NCI-H2171 (cell line): ENCODE data around the gene PRCD.

ENCODE experiments used
- DNase-seq: peaks from one replicate; lab custom pipeline; 2025; lab: John Stamatoyannopoulos, UW

PRCD gene

DNA sequence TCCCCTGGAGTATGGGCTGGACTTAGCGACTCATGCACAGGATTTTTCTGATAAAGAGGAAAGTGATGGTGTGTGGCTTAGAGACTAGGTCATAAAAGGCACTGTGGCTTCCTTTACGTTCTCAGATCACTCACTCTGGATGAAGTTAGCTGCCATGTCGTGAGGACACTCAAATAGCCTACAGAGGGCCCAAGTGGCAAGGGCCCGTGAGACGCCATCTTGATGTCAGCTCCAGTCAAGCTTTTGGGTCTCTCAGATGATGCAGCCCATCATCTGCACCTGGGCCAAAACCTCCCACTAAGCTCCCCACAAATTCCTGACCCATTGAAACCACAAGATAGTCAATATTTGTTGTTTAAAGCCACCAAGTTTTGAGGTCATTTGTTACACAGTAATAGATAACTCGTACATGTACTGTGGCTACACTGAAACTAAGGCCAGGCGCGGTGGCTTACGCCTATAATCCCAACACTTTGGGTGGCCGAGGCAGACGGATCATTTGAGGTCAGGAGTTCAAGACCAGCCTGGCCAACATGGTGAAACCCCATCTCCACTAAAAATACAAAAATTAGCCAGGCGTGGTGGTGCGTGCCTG, 31.1 kb downstream of the PRCD start:
- DNase-seq, result no peak

DNA sequence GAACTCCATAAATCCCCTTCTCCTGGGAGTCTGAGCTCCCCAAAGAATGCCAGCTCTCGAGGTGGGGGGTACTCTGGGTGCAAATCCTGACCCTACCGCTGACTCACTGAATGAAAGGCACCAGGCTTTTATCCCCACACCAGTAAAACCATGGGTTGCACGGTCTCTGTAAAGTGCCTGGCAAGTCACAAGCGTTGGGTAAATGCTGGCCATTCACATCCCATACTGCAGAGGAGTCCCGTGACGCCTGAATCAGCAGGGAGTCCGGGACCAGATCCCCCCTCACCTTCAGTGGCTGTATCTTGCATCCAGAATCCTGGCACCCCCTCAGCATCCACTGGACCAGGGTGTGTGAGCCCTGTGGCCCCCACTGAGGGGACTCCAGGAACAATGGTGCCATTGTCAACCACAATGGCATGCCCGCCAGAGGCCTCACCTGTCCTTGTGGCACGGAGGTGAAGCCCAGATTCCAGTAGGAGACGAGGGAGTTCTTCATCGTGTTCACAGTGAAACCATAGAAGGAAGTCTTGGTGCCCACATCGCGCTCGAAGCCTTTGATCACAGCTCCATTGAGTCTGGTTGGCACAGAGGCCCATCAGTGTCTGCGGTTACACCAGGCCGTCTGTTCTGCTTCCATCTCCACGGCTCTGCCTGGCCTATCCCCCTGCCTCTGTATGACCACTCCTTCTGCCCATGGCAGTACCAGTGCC, 32.5 kb downstream of the PRCD start:
- no peak for DNase-seq

DNA sequence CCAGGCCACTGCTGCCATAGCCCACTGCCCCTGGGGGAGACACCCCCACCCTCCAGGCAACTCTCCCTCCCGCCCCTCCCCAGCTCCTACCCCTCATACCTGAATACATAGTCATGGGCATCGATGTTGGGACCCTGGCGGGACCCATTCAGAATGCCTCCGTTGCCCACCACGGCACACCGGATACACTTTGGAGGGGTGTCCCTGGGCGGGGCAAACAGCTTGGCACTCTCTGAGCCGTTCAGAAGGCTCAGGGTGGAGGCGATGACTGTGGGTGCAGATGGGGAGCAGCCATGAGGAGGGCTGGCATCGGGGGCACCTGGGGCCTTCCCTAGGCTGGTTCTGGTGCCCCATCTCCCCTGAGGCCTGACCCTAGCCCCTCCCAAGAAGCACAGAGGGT, 33.3 kb downstream of the PRCD start:
- DNase-seq, result no peak

DNA sequence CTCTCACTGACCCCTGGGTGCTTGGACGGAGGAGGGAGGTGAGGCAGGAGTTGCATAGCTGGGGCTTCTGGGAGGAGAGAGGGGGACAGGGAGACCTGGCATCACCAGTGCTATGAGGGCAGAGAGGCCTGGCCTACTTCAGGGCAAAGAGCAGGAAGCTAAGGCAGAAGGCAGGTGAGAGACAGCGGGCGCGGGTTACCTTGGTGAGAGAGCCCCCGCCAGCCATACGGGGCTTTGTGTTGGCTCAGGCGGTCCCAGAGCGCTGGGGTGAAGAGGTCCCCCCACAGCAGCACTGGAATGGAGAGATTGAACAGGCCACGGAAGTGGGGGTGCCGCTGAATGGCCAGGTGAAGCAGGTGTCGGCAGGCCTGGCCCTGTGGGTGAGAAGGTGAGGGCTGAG, 34.3 kb downstream of the PRCD start:
- no peak for DNase-seq

DNA sequence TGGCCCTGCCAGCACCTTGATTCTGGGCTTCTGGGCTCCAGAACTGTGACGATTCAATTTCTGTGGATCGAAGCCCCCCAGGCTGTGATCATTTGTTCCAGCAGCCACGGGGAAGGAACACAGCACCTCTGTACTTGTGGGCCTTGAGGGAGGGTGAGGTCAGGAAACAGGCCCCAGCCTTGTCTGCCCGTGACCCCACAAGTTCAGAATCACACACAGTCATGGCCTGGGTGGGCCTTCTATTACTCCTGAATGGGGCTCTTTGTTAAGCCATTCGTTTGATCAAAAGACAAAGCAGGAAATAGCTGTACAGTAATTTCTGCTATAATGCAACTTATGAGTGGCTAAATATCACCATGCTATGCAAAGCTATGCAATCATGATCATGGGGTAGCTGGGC, 35.7 kb downstream of the PRCD start:
- DNase-seq, result no peak

DNA sequence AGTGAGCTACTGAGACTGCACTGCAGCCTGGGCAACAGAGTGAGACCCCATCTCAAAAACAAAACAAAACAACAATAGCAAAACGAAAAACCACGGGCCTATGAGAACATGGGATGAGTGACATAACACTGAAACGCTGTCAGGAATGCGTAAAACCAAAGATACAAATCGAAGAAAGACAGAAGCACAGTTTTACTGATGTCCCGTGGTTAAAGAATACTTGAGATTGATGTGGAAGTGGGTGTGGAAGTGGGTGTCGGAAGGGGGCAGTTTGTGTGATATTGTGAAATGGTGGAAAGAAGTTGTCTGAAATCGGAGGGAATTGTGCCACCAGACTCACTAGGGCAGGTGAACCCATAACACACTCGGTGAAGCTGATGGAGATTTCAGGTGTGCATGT, 36.3 kb downstream of the PRCD start:
- DNase-seq, result no peak

DNA sequence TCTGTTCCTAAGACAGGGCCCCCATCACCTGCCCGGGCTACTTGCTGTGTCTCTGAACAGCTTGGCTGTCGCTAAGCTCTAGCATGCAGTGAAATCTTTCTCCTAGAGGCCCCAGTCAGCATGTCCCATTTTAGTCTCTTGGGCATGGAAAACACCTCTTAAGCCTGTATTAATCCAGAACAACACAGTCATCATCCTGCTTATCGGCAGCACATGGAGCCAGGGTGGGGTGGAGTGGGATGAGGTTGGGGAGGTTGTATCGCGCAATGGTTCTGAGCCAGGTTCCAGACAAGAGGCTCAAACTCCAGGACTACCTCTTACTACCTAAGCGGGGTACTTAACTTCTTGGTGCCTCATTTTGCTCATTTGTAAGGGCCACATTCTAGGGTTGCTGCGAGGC, 38.0 kb downstream of the PRCD start:
- no peak for DNase-seq

DNA sequence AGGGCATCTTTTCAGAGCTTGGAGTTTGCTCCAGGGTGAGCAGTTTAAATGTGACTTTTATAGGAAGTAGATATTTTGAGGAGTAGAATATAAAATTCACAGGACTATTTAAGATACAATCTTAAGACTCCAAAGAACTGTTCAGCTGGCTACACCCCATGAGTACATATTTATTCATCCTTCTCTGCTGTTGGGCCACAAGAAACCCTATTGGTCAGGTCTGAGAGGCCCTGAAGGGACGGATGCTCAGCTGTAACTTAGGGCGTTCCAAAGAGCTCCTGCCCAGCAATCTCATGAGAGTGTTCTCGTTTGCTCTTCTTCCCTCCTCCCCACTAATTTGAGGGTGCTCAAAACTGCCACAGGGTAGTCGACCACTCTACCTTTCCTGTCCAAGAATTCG, 38.5 kb downstream of the PRCD start:
- DNase-seq, result no peak

DNA sequence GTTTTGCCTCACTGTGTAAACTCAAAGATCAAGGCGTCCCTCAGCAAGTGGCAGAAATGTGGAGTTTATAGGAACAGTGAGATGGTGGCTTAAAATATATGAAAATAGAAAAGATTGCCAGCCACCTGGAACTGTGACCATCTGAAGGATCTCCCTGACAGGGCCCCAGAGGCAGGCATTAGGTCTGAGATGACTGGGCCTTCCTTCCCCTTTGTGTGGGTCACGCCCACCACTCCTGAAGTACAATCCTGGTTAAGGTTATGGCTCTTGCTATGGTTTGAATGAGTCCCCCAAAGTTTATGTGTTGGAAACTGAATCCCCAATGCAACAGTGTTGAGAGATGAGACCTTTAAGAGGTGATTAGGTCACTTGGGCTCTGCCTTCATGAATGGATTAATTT, 39.4 kb downstream of the PRCD start:
- no peak for DNase-seq

DNA sequence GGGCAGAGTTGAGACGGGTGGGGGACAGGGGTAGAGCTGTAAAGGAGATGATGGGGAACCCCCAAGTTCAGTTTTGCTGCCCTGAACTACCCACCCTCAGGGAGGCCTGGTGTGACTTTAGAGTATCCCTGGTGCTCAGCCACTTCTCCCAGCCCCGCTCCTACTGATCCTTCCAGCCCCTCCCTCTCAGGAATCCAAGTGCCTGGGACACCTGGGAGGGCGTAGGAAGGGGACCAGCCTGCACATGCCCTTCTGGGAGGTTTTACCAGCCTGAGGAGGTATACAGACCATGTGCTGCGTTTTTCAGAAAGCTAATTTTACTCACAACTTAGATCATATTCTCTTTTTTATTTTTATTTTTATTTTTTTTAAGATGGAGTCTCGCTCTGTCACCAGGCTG, 41.7 kb downstream of the PRCD start:
- DNase-seq, result peak; percentile 63

DNA sequence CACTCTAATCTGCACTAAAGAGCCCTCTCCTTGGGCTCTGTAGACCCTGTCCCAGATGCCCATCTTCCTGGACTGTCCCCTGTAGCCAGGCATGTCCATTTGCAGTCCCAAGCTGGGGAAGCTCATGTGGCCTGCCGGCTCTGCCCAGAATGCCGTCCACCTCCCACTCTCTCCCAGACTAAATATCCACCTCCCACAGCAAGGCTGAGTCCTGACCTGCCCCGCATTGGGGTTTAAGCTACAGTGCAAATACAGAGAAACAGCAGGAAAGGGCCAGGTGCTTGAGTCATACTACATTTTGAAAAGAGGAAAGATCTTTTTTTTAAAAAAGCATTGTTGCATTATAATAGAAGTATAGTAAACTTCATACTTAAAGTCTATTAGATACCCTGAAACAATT, 42.8 kb downstream of the PRCD start:
- DNase-seq, result no peak

DNA sequence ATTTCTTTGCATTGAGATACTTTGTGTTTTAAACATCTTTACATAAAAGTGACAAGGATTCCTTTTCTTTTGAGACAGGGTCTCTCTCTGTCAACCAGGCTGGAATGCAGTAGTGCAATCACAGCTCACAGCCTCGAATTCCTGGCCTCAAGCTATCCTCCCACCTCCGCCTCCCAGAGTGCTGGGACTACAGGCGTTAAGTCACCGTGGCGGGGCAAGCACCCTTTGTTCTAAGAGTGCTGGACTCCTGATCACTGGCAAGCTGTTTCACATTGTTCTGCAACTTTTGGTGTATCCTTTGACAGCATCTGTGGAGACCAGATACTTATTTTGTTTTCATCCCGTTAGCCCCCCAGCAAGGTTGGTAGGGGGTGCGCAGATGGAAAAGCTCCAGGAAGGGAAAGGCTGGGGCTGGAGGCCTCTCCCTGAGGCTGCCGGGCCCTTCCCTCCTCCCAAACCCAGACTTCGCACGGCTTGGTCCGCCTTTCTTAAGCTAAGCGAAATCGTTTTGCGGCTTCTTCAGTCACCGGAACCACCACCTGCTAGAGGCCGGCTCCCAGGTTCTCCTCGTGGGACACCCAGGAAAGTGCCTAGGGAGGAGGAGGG, 44.7 kb downstream of the PRCD start:
- DNase-seq, result no peak

DNA sequence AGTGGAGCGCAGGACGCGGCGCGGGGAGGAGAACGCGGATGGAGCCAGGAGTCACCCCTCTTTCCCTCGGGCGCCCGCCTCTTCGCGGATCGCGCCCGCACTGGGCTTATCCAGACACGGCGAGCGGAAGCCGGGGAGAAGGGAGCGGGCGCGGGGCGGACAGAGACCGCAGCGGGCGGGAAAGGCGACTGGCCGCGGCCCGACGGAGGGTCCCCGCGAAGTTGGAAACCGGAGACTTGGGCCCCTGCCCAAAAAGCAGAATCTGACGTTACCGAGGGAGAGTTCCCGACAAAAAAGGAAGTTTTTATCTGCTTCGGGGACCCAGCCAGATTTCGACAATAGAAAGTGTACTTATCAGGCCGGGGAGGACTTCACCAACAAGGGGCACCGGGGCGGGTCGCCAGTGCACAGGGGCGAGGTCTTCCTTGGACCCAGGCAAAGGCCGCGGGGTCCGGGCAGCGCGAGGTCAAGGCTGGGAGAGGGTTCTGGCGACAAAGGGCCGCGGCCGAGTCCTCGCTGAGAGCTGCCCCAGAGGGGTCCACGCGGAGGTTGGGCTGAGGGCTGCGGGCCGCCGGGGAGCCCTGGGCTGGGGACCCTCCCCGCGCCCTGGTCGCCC, 45.3 kb downstream of the PRCD start:
- DNase-seq, result peak; percentile 54

DNA sequence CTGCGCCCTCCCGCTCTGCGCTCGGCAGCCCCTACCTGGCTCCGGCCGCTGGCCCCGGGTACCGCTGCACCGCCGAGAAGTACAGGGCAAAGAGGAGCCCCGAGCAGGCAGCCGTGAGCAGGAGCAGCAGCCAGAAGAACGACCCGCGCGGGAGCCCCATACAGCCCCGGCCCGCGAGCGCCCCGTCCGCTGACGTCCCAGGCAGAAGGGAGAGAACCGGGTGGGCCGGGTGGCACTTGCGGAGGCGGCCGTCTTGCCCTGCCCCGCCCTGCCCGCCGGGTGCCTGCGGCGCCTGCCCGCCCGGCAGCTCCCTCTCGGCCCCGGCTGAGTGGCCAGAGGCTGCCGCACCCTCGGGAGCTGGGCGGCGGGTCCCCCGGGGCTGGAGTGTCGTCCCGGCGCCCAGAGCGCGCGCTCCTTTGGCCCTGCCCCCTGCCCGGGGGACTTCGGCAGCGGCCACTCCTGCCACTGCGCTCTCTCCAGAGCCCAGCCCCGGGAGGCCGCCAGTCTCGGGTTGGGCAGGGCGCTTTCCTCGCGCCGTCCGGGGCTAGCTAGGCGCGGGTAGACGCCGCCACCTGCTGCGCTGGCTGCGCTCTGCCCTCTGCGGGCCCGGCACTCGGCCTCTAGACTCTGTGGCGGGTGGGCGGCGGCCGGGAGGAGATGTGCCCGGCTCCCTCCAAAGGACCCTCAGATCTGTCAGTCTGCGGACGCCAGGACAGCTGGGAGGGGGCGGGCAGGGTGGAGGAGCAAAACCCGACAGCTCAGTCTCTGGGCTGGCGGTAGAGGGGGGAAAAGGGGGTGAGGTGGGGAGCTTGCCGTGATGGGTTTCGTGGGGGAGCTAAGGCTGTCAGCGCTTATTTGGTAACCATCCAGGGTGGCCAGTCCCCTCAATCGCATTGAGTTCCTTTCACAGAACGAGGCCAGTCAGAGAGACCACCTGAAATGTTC, 46.1 kb downstream of the PRCD start, which contains the start of gene ST6GALNAC2:
ST6GALNAC2 (minus strand) TSS at position 212 of the 945 bp plus-strand sequence; CDS start at position 160, 52 bp downstream.
- no peak for DNase-seq

DNA sequence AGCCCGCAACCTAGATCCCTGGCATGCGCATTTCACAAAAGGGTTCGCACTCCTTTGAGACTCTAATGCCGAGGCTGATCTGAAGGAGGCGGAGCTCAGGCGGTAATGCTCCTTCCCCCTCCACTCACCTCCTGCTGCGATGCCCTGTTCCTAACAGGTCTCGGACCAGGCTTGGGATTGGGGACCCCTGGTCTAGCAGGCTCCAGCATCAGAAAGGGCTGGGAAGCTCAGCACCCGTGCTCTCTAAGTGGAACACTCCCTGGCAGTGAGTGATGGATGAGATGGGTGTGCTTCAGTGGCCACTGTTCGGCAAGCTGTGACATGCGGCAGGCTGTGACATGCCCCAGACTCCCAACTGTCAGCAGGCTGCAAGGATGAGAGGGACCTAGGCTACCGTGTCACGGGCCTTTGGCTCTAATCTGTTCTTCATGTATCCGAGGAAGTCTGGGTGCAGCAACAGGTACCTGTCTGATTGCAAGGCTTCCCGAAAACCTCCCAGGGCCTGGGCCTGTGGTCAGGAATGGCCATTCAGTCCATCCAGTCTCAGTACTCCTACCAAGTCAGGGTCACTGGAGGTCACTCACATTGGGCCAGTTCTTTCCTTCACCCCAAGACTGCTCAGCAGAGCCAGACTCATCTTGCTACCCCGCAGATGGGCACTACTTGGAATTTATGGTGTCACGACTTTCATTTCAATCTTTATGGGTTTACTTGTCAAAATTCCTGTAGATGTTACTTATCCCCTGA, 47.1 kb downstream of the PRCD start:
- peak; percentile 76 for DNase-seq

DNA sequence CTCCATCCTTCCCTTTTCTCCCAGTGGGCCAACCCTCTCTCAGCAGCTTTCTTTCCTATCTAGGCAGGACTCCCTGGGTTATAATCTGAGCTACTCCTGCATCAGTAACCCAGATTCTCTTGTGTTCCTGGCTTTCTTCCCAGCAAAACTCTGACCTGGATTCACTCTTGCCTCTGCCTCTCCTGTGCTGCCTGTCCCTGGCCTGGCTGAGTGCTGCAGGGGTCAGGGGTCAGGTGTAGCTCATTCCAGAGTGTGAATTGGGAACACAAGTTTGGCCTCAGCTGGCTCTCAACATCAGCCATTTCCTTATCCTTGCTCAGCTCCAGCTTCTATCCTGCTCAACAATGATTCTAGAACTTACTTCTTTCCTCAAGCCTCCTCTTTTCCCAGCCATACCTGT, 48.3 kb downstream of the PRCD start:
- no peak for DNase-seq

DNA sequence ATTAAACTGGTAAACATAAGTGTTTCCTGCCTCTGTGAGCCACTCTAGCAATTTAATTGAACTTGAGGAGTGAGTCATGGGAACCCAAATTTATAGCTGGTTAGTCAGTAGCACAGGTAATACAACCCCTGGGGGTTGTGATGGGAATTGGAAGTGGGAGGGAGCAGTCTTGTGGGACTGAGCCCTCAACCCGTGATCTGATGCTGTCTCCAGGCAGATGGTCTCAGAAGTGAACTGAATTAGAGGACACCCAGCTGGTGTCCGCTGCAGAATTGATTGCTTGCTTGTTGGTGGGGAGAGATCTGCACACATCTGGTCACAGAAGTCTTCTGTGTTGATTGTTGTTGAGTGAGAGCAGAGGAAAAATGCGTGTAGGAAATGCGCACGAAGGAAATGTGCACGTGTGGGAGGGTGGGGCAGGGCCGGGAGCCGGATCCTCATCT, 53.6 kb downstream of the PRCD start:
- peak; percentile 70 for DNase-seq

DNA sequence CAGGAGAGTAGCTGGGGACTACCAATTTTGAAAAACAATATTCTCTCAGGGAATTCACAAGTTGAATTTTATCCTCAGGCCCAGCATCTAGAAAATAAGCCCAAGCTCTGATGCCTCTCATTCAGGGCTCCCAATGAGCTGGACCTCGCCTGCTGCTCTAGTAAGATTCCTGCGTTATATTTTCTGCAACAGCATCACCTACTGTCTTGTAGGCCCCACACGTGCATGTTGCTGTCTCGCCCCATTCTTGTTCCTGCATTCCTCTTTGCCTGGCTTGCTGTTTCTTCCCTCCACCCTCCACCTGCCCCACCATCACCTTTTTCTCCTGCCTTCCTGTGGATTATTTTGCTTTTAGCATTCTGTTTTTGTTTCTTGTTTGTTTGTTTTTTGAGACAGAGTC, 54.1 kb downstream of the PRCD start:
- no peak for DNase-seq

DNA sequence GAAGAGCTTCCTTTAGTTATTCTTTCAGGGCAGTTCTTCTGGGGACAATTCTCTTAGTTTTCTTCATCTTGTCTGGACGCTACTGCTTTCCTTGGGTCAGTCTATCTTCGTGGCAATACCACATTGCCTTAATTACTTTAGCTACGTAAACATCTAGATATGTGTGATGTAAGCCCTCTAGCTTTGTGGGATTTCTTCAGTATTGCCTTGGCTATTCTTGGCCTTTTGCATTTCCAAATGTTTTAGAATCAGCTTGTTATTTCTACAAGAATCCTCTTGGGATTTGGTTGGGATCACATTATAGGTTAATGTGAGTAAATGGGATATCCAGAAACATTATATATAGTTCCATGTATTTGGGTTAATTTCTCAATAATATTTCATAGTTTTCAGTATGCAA, 54.8 kb downstream of the PRCD start:
- no peak for DNase-seq
